SK-N-SH (cell line): ENCODE data around the gene ANTKMT. TPM values are rescaled to one million over a fixed set of nuclear protein-coding genes. Genes with fewer than 3 reads are reported as not detected.

ENCODE experiments used
- CTCF ChIA-PET: fragments of 300-600, 350-600 bp; formaldehyde crosslinking; extraction: SDS; loops from one replicate; lab custom pipeline; 2021; lab: Yijun Ruan, JAX
- POLR2A ChIA-PET: fragments of 350-600 bp; sonication (Branson Sonifier 250); formaldehyde crosslinking; extraction: SDS; loops from one replicate; lab custom pipeline; 2020; ENCODE audit warnings: antibody characterized with exemption, inconsistent platforms; lab: Yijun Ruan, JAX
- DNase-seq: peaks from one replicate; pipeline ENCODE4 v3.0.0; 2012
- H2AFZ ChIP-seq: fragments of 200-600 bp; sonication (generic); 2 replicates; pipeline ENCODE4 v1.8.1; 2016; ENCODE audit warnings: antibody characterized with exemption, mild to moderate bottlenecking, low read depth
- H3F3A ChIP-seq: fragments of 200-600 bp; sonication (generic); replicated peaks from 2 replicates; pipeline ENCODE3; 2016; ENCODE audit warnings: antibody characterized with exemption, mild to moderate bottlenecking; ENCODE audit not compliant: insufficient read depth
- H3K27ac ChIP-seq, 2 experiments: fragments of 200-500 bp in 1 of 2; fragments of 200-600 bp in 1 of 2; sonication (Bioruptor generic) in 1 of 2; sonication (generic), shearing (Covaris generic) in 1 of 2; 2 replicates each; pipeline versions ENCODE4 v1.5.1 to v1.6.1; 2014 to 2016; ENCODE audit warnings: low read depth in 2 of 2, inconsistent platforms in 1 of 2, low read length in 1 of 2, mild to moderate bottlenecking in 1 of 2, mixed read lengths in 1 of 2
- H3K27me3 ChIP-seq: fragments of 200-600 bp; sonication (generic), shearing (Covaris generic); 2 replicates; pipeline ENCODE4 v1.6.1; 2016; ENCODE audit warnings: mixed run types; ENCODE audit not compliant: insufficient read depth
- H3K36me3 ChIP-seq, 2 experiments: fragments of 200-500 bp in 1 of 2; fragments of 200-600 bp in 1 of 2; sonication (Bioruptor generic) in 1 of 2; sonication (generic) in 1 of 2; replicated peaks in 1 of 2; 2 replicates each; pipeline versions ENCODE3 to v1.5.1; 2014 to 2016; ENCODE audit warnings: low read length in 1 of 2, mild to moderate bottlenecking in 1 of 2; ENCODE audit not compliant: insufficient read depth in 2 of 2, control insufficient read depth in 1 of 2
- H3K4me1 ChIP-seq, 2 experiments: fragments of 200-500 bp in 1 of 2; fragments of 200-600 bp in 1 of 2; sonication (Bioruptor generic) in 1 of 2; sonication (generic), shearing (Covaris generic) in 1 of 2; 2 replicates each; pipeline versions ENCODE4 v1.5.1 to v1.6.1; 2014 to 2016; ENCODE audit warnings: low read depth in 1 of 2, low read length in 1 of 2, mixed run types in 1 of 2; ENCODE audit not compliant: insufficient read depth in 2 of 2, control insufficient read depth in 1 of 2
- H3K4me2 ChIP-seq: fragments of 200-600 bp; sonication (generic), shearing (Covaris generic); 2 replicates; pipeline ENCODE4 v1.6.1; 2017; ENCODE audit warnings: mixed run types
- H3K4me3 ChIP-seq, 2 experiments: fragments of 200-500 bp in 1 of 2; fragments of 200-600 bp in 1 of 2; sonication (Bioruptor generic) in 1 of 2; sonication (generic), shearing (Covaris generic) in 1 of 2; 2 replicates each; pipeline versions ENCODE4 v1.5.1 to v1.8.1; 2014 to 2016; ENCODE audit warnings: low read depth in 2 of 2, inconsistent platforms in 1 of 2, low read length in 1 of 2, mild to moderate bottlenecking in 1 of 2, mixed read lengths in 1 of 2, moderate library complexity in 1 of 2
- H3K79me2 ChIP-seq: fragments of 200-600 bp; sonication (generic); 2 replicates; pipeline ENCODE4 v1.8.1; 2017; ENCODE audit warnings: mild to moderate bottlenecking; ENCODE audit not compliant: insufficient read depth
- H3K9ac ChIP-seq: fragments of 200-600 bp; sonication (generic); 2 replicates; pipeline ENCODE4 v1.6.1; 2017; ENCODE audit warnings: mixed run types
- H3K9me2 ChIP-seq: fragments of 200-600 bp; sonication (generic); 2 replicates; pipeline ENCODE4 v1.6.1; 2017; ENCODE audit warnings: mixed run types
- H3K9me3 ChIP-seq: fragments of 200-600 bp; sonication (generic); 2 replicates; pipeline ENCODE4 v1.6.1; 2017; ENCODE audit warnings: mixed run types, mild to moderate bottlenecking, moderate library complexity
- H4K20me1 ChIP-seq: fragments of 200-600 bp; sonication (generic); 2 replicates; pipeline ENCODE4 v1.6.1; 2017; ENCODE audit warnings: mild to moderate bottlenecking, mixed run types; ENCODE audit not compliant: insufficient read depth
- CHD2 ChIP-seq: fragments of 150-350 bp; IDR thresholded peaks from 2 replicates; pipeline ENCODE4 v1.6.1; 2018; ENCODE audit warnings: low read length; ENCODE audit not compliant: partially characterized antibody
- FOSL2 ChIP-seq: IDR thresholded peaks from 2 replicates; pipeline ENCODE4 v1.4.0; 2012; ENCODE audit warnings: low read depth, mild to moderate bottlenecking, moderate library complexity, borderline replicate concordance
- GATA2 ChIP-seq: sonication (generic); formaldehyde crosslinking; IDR thresholded peaks from 2 replicates; pipeline ENCODE4 v1.5.0; 2020; ENCODE audit warnings: mild to moderate bottlenecking, missing genetic modification reagents
- JUND ChIP-seq: IDR thresholded peaks from 2 replicates; pipeline ENCODE4 v1.4.0; 2012
- MXI1 ChIP-seq: IDR thresholded peaks from 2 replicates; pipeline ENCODE4 v1.6.1; 2012; ENCODE audit warnings: mild to moderate bottlenecking, low read depth, low read length, improper control_type of control experiment
- NRF1 ChIP-seq: IDR thresholded peaks from 2 replicates; pipeline ENCODE4 v1.6.1; 2012; ENCODE audit warnings: low read depth, mild to moderate bottlenecking, low read length
- PBX3 ChIP-seq: IDR thresholded peaks from 2 replicates; pipeline ENCODE4; 2012
- RXRA ChIP-seq: IDR thresholded peaks from 2 replicates; pipeline ENCODE4 v1.4.0; 2012; ENCODE audit warnings: low read depth, mild to moderate bottlenecking, borderline replicate concordance
- SMC3 ChIP-seq: IDR thresholded peaks from 2 replicates; pipeline ENCODE4 v1.6.1; 2012; ENCODE audit warnings: low read depth, low read length, improper control_type of control experiment
- TAF1 ChIP-seq: IDR thresholded peaks from 2 replicates; pipeline ENCODE4 v1.6.1; 2012; ENCODE audit warnings: low read depth, mild to moderate bottlenecking, low read length, moderate library complexity, borderline replicate concordance
- TCF12 ChIP-seq: IDR thresholded peaks from 2 replicates; pipeline ENCODE4 v1.4.0; 2012
- TEAD4 ChIP-seq: IDR thresholded peaks from 2 replicates; pipeline ENCODE4 v1.4.0; 2012; ENCODE audit warnings: mild to moderate bottlenecking, borderline replicate concordance; ENCODE audit not compliant: insufficient read depth
- YY1 ChIP-seq: IDR thresholded peaks from 2 replicates; pipeline ENCODE4 v1.4.0; 2012; ENCODE audit warnings: low read depth, mild to moderate bottlenecking
- ZBTB33 ChIP-seq: IDR thresholded peaks from 2 replicates; pipeline ENCODE4 v1.4.0; 2012; ENCODE audit warnings: low read depth, borderline replicate concordance
- WGBS: methylation state at CpG from one replicate; pipeline ENCODE4 v1.1.6; 2017; ENCODE audit warnings: low lambda C conversion rate; 5-methylcytosine and 5-hydroxymethylcytosine counted together
- polyA plus RNA-seq, 3 experiments: library from polyadenylated mRNA; depleted of rRNA; stranded (reverse); fragments of >200 nt; gene quantifications; 2 replicates each; pipeline ENCODE4 v1.2.3, GENCODE V29; 2012
- TF ChIP-seq, protein P1 (sequence below): IDR thresholded peaks from 2 replicates; pipeline ENCODE4 v1.6.1; 2012; ENCODE audit warnings: mild to moderate bottlenecking, low read depth, low read length, moderate library complexity
- TF ChIP-seq, protein P2 (sequence below): IDR thresholded peaks from 2 replicates; pipeline ENCODE4 v1.4.0; 2012; ENCODE audit warnings: low read depth, borderline replicate concordance
- TF ChIP-seq, protein P3 (sequence below): fragments of 150-350 bp; IDR thresholded peaks from 2 replicates; pipeline ENCODE4 v1.6.1; 2016; ENCODE audit warnings: mild to moderate bottlenecking, low read depth, low read length

Gene ANTKMT
- polyA plus RNA-seq, 1 of the 3 experiments (the other 2 are of a cell fraction), result 57.4 TPM

GRCh38 chr16:676565-676902 lies 44.4 kb upstream of the ANTKMT start (continued):
- TF ChIP-seq, protein P1, sequence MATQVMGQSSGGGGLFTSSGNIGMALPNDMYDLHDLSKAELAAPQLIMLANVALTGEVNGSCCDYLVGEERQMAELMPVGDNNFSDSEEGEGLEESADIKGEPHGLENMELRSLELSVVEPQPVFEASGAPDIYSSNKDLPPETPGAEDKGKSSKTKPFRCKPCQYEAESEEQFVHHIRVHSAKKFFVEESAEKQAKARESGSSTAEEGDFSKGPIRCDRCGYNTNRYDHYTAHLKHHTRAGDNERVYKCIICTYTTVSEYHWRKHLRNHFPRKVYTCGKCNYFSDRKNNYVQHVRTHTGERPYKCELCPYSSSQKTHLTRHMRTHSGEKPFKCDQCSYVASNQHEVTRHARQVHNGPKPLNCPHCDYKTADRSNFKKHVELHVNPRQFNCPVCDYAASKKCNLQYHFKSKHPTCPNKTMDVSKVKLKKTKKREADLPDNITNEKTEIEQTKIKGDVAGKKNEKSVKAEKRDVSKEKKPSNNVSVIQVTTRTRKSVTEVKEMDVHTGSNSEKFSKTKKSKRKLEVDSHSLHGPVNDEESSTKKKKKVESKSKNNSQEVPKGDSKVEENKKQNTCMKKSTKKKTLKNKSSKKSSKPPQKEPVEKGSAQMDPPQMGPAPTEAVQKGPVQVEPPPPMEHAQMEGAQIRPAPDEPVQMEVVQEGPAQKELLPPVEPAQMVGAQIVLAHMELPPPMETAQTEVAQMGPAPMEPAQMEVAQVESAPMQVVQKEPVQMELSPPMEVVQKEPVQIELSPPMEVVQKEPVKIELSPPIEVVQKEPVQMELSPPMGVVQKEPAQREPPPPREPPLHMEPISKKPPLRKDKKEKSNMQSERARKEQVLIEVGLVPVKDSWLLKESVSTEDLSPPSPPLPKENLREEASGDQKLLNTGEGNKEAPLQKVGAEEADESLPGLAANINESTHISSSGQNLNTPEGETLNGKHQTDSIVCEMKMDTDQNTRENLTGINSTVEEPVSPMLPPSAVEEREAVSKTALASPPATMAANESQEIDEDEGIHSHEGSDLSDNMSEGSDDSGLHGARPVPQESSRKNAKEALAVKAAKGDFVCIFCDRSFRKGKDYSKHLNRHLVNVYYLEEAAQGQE, result no peak
- TF ChIP-seq PBX3 (no peak), YY1 (no peak), TCF12 (no peak)

GRCh38 chr16:676913-677312 lies 44.0 kb upstream of the ANTKMT start:
- Histone ChIP-seq H3K36me3 (peaks cover 4 to 34% of the 10 kb centered on the region in 2 experiments), H3K79me2 (peaks cover 15% of the 10 kb centered on the region), H3F3A (peaks cover 14% of the 10 kb centered on the region), H3K27ac (no peak overlapping the region), H3K4me1 (peaks cover 8 to 26% of the 10 kb centered on the region in 2 experiments; a peak in 2 of 4 replicates), H2AFZ (no peak overlapping the region), H3K9ac (no peak overlapping the region), H3K9me2 (no peaks in the 10 kb centered on the region), H3K27me3 (no peaks in the 10 kb centered on the region), H4K20me1 (peaks cover 13% of the 10 kb centered on the region), H3K9me3 (no peaks in the 10 kb centered on the region), H3K4me2 (no peak overlapping the region), H3K4me3 (no peak overlapping the region)
- 96% methylated on average over 22 of the region's 23 CpGs for WGBS
- POLR2A ChIA-PET, result interaction anchor here (1.0 kb wide), 1 partner anchor 28 kb away, joined by 3 read pairs; the partner anchor contains the start of gene WDR90
- DNase-seq, result no peak
- CTCF ChIA-PET, result interaction anchor here (1.0 to 4.6 kb wide), 4 partner anchors 9 to 44 kb away, joined by 3 to 20 read pairs (median 10); partner anchors contain the start of genes ANTKMT and RHOT2
- TF ChIP-seq CHD2 (no peak), MXI1 (no peak), TEAD4 (no peak), GATA2 (no peak), RXRA (no peak), PBX3 (no peak), ZBTB33 (no peak), NRF1 (no peak), FOSL2 (no peak), TAF1 (no peak), JUND (no peak), SMC3 (no peak)
- TF ChIP-seq, protein P2, sequence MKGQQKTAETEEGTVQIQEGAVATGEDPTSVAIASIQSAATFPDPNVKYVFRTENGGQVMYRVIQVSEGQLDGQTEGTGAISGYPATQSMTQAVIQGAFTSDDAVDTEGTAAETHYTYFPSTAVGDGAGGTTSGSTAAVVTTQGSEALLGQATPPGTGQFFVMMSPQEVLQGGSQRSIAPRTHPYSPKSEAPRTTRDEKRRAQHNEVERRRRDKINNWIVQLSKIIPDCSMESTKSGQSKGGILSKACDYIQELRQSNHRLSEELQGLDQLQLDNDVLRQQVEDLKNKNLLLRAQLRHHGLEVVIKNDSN, result no peak
- TF ChIP-seq, protein P1, result no peak
- TF ChIP-seq, protein P3, sequence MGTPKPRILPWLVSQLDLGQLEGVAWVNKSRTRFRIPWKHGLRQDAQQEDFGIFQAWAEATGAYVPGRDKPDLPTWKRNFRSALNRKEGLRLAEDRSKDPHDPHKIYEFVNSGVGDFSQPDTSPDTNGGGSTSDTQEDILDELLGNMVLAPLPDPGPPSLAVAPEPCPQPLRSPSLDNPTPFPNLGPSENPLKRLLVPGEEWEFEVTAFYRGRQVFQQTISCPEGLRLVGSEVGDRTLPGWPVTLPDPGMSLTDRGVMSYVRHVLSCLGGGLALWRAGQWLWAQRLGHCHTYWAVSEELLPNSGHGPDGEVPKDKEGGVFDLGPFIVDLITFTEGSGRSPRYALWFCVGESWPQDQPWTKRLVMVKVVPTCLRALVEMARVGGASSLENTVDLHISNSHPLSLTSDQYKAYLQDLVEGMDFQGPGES, result no peak
